HG03432 (cell line): Measurements from ENCODE around the gene SPEM2.

Source experiments
- ATAC-seq: cut with Tn5 transposase; IDR thresholded peaks from one replicate; pipeline ENCODE4 v1.9.1; 2021; ENCODE audit warnings: mild to moderate bottlenecking, moderate library complexity; ENCODE audit not compliant: unreplicated experiment

SPEM2 gene

DNA sequence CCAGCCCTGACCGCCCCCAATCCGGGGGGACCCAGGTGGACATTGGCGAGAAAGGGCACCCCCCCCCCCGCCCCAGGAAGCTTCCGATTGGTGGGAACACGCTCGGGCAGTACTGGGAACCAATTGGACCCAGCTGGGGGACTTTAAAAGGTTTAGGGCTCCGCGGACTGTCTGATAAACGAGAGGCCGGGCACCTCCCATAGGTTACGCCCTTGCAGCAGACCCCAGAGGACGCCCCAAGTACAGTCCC is 21.8 kb upstream of the SPEM2 start:
- ATAC-seq, result no peak

GRCh38 chr17:7403977-7404736 is 21.3 kb upstream of the SPEM2 start, which contains the start of gene TMEM256:
Gene TMEM256 (minus strand): TSS chr17:7404097. CDS start chr17:7404084, 13 bp downstream.
- ATAC-seq, result peak; percentile 81

- ATAC-seq, result peak; percentile 24
Measured at GRCh38 chr17:7404737-7405349, 20.6 kb upstream of the SPEM2 start.

DNA sequence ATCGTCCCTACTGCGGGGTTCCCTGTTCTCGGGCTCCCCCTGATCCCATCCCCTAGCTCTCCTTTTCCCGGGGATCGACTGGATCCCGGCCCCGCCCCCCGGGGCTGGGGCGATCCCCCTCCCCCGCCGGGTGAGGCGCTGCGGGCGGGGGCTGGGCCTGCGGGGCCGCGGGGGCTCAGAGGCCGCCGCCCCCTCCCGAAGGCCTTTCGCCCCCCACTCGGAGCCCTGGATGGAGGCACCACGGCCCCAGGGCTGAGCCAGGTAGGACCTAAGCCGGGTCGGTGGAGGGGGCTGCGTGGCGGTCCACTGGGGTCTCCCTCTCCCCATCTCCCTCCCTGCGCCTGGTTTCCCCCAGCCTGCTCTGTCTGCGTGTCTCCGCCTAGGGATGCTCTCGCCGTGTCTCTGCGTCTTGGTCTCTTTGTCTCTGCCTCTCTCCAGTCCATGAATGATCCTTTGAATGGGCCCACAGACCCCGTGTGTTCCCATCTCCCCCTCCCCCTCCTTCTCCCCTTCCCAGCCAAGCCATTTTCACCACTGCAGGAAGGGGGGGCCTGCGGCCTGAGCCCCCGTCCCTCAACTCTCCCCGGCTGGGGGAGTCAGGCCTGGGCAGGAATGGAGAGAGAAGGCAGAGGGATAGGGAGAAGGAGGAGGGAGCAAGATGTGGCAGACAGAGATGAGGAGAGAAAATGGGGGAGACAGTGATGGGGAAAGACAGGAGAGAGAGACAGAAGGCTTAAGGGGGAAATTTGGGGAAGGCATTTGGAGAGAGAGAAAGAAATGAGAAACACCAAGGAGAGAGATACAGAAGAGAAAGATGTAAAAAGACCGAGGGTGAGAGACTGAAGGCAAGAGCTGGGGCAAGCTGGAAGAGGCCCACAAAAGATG is 19.8 kb upstream of the SPEM2 start:
- ATAC-seq, result no peak

DNA sequence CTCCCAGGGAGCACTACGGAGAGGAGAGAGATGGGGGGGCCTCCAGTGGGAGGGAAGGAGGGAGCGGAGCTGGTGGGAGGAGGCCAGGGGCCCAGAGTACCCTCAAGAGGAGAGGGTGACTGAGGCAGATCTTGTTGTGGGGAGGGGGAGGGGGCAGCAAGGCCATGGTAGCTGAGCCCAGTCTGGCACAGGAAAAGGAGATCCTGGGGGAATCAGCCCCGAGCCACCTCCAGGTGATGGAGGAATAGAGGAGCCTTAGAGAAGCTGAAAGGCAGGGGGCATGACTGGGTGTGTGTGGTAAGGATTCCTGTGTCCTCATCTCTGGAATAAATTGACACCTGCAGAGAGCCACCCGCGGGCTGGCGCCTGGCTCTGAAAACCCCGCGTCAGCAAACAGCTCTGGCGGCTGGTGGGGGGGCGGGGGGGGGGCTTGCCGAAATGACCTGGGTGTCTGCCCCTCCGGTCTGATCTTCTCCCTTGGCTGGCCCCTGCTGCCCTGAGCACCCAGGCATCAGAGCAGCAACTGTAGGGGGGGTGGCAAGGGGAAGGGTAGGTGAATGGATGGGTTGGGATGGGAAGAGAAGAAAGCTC is 19.1 kb upstream of the SPEM2 start:
- no peak for ATAC-seq

DNA sequence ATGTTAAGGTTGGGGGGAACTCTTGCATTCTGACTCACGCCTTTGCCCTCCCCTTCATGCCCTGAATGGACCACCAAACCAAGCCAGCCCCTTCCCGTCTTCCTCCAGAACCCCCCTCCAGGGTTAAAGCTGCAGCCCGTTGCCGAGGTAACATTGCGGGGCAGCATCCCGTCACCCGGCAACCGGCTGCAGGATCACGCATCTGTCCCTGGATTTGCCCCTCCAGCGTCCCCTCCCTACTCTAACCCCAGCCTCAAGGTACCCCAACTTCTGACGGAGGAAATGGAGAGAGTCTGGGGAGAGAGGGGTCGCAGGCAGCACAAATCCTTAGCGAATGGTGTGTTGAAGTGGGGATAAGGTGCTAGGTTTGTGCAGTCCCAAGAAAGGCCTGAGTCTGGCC is 18.3 kb upstream of the SPEM2 start:
- ATAC-seq, result no peak

GRCh38 chr17:7407485-7408251 is 17.7 kb upstream of the SPEM2 start, which contains the start of gene NLGN2:
Gene NLGN2 (plus strand): TSS chr17:7407845. CDS start chr17:7408256, 411 bp downstream.
- ATAC-seq, result no peak

GRCh38 chr17:7408252-7408727 is 17.1 kb upstream of the SPEM2 start:
- ATAC-seq, result no peak

- ATAC-seq, result no peak
Measured at GRCh38 chr17:7408863-7409262, 16.6 kb upstream of the SPEM2 start.

DNA sequence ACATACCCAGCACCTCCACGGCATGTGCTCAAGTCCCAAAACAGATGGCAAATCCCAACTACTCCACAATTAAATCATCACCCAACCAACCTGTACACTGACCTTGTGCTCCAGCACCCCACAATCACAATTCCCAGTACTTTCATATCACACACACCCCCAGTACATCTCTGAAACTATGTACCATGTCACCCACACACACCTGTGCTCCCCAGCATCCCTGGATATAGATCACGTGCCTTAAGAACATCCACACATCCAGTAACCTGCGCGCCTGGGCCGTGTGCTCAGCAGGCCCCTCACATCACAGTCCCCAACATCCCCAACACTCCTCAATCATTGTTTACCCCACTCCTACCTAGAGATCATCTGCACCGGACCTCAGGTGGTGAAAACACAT is 15.7 kb upstream of the SPEM2 start:
- ATAC-seq, result no peak

GRCh38 chr17:7410634-7411426 is 14.6 kb upstream of the SPEM2 start:
- ATAC-seq, result no peak

- ATAC-seq, result no peak
Measured at GRCh38 chr17:7411427-7411750, 14.0 kb upstream of the SPEM2 start.

DNA sequence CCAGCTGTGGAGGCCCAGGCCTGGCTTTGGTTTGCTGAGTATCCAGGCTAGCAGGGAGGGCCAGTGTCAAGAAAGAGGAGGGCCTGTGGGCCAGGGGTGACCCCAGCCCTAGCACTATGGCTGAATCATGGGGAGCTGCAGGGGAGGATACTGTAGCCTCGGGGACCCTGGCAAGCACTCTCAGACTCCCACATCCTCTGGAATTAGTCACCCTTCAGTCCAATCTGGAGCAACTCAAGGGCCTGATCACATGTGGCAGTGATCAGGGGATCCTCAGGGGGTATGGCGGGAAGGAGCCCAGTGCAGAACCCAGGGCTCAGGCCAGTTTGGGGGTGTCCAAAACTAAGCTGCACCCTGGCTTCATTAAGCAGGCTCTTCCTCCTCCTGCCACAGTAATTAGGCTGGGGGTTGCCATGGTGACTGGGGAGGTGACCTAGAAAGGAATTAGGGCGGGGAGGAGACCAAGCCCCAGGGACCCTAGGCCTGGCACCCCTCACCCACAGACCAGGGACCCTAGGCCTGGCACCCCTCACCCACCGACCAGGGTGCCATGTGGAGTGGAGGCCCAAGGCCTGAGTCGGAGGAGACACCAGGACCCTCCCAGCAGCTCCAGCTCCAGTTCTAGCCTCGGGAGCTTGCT is 11.9 kb upstream of the SPEM2 start:
- no peak for ATAC-seq

GRCh38 chr17:7414837-7415236 is 10.6 kb upstream of the SPEM2 start:
- ATAC-seq, result no peak

GRCh38 chr17:7415784-7416183 is 9.6 kb upstream of the SPEM2 start:
- ATAC-seq, result no peak

DNA sequence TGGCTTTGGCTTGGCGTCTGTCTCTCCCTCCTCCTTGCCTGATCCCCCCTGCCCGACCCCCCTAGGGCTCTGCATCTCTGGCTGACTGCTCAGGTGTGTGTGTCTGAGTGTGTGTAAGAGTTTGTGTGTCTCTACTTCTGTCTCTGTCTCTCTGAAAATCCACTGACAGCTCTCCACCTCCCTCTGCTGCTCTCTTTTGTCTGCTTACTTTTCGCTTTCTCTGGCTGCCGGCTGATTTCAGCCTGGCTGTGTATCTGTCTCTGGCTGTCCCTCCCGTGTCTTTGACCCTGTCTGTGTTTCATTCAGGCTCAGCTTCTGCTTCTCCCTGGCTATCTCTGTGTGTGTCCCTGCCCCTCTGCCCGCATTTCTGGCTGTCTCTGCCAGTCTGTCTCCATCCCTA is 9.1 kb upstream of the SPEM2 start:
- ATAC-seq, result no peak

GRCh38 chr17:7417056-7417655 is 8.3 kb upstream of the SPEM2 start:
- no peak for ATAC-seq

GRCh38 chr17:7418472-7419152 is 6.8 kb upstream of the SPEM2 start:
- no peak for ATAC-seq
